Smooth muscle cell (in vitro differentiated cells): Measurements from ENCODE around the gene STYXL1. TPM values are rescaled to one million over a fixed set of nuclear protein-coding genes. Genes with fewer than 3 reads are reported as not detected.

Experiments
- DNase-seq: peaks from one replicate; lab custom pipeline; 2025; ENCODE audit not compliant: unreplicated experiment; lab: John Stamatoyannopoulos, UW
- H2AFZ ChIP-seq: fragments of 200-600 bp; sonication (generic); 2 replicates; pipeline ENCODE4 v1.6.0; 2016; ENCODE audit warnings: antibody characterized with exemption, low read depth, mild to moderate bottlenecking
- H3F3A ChIP-seq: fragments of 200-600 bp; sonication (generic); 2 replicates; pipeline ENCODE4 v1.6.0; 2017; ENCODE audit warnings: antibody characterized with exemption, low read depth
- H3K27ac ChIP-seq: fragments of 200-600 bp; sonication (generic); 2 replicates; pipeline ENCODE4 v1.5.1; 2016; ENCODE audit warnings: low read depth, mild to moderate bottlenecking
- H3K27me3 ChIP-seq: fragments of 200-600 bp; sonication (generic); 2 replicates; pipeline ENCODE4 v1.6.1; 2016; ENCODE audit warnings: low read depth, mild to moderate bottlenecking
- H3K36me3 ChIP-seq: fragments of 200-600 bp; sonication (generic); 2 replicates; pipeline ENCODE4 v1.5.1; 2016; ENCODE audit warnings: low read depth
- H3K4me1 ChIP-seq: fragments of 200-600 bp; sonication (generic); 2 replicates; pipeline ENCODE4 v1.5.1; 2016; ENCODE audit warnings: low read depth
- H3K4me2 ChIP-seq: fragments of 200-600 bp; sonication (generic); 2 replicates; pipeline ENCODE4 v1.6.0; 2016; ENCODE audit warnings: mild to moderate bottlenecking
- H3K4me3 ChIP-seq: fragments of 200-600 bp; sonication (generic); 2 replicates; pipeline ENCODE4 v1.5.1; 2016; ENCODE audit warnings: mild to moderate bottlenecking
- H3K79me2 ChIP-seq: fragments of 200-600 bp; sonication (generic); 2 replicates; pipeline ENCODE4 v1.6.0; 2016; ENCODE audit warnings: low read depth, mild to moderate bottlenecking
- H3K9ac ChIP-seq: fragments of 200-600 bp; sonication (generic); 2 replicates; pipeline ENCODE4 v1.6.0; 2016; ENCODE audit warnings: low read depth
- H3K9me3 ChIP-seq: fragments of 200-600 bp; sonication (generic); replicated peaks from 2 replicates; pipeline ENCODE4 v1.5.1; 2016; ENCODE audit warnings: low read depth
- H4K20me1 ChIP-seq: fragments of 200-600 bp; sonication (generic); 2 replicates; pipeline ENCODE4 v1.6.0; 2016; ENCODE audit warnings: low read depth
- WGBS: methylation state at CpG from one replicate; pipeline ENCODE4 v1.1.7; 2016; ENCODE audit warnings: low lambda C conversion rate; 5-methylcytosine and 5-hydroxymethylcytosine counted together
- polyA plus RNA-seq: library from polyadenylated mRNA; unstranded; fragments of >200 nt; fragmentation: Nextera tagmentation; extraction: Ambion mirVana; gene quantifications from 2 replicates; pipeline ENCODE4 v1.2.1, GENCODE V29; 2016
- total RNA-seq: library from RNA; depleted of rRNA; stranded (reverse); fragments of >200 nt; gene quantifications from 2 replicates; pipeline ENCODE4 v1.2.3, GENCODE V29; 2014
- TF ChIP-seq, protein P1 (sequence below): fragments of 200-600 bp; sonication (generic); IDR thresholded peaks from 2 replicates; pipeline ENCODE4 v1.5.1; 2017; ENCODE audit warnings: borderline replicate concordance, mild to moderate bottlenecking, antibody characterized with exemption; ENCODE audit not compliant: insufficient read depth, poor library complexity, severe bottlenecking

STYXL1 gene
- total and polyA plus RNA-seq, 2 experiments from 2014 or later: 75.6 to 84.0 TPM

DNA sequence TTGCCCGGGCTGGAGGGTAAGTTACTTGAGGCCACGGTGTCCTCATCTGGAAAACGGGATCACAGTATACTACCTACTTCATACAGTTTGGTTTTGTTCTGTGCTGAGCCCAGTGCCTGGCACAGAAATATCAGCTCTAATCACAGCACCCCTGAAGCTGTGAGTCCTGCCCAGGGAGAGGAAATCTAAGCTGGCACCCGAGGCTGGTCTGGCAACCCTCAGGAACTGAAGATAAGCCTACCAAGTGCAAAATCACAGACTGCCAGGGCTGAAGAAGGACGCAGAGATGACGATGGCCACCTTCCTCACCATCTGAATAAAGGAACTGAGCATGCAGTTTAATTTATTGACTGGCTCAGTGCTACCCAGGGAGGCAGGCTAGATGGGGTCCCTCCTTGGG, 45.7 kb downstream of the STYXL1 start:
- no peak overlapping the region for H3K4me2 ChIP-seq
- no peak overlapping the region for H3K9ac ChIP-seq
- no peaks in the 10 kb centered on the region for H3K79me2 ChIP-seq
- TF ChIP-seq, protein P1, sequence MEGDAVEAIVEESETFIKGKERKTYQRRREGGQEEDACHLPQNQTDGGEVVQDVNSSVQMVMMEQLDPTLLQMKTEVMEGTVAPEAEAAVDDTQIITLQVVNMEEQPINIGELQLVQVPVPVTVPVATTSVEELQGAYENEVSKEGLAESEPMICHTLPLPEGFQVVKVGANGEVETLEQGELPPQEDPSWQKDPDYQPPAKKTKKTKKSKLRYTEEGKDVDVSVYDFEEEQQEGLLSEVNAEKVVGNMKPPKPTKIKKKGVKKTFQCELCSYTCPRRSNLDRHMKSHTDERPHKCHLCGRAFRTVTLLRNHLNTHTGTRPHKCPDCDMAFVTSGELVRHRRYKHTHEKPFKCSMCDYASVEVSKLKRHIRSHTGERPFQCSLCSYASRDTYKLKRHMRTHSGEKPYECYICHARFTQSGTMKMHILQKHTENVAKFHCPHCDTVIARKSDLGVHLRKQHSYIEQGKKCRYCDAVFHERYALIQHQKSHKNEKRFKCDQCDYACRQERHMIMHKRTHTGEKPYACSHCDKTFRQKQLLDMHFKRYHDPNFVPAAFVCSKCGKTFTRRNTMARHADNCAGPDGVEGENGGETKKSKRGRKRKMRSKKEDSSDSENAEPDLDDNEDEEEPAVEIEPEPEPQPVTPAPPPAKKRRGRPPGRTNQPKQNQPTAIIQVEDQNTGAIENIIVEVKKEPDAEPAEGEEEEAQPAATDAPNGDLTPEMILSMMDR: no peak
- H4K20me1 ChIP-seq: no peaks in the 10 kb centered on the region
- H3K27me3 ChIP-seq: no peaks in the 10 kb centered on the region
- no peaks in the 10 kb centered on the region for H3K9me3 ChIP-seq
- H3K36me3 ChIP-seq: no peaks in the 10 kb centered on the region
- 96% methylated on average over 6 of the region's 6 CpGs for WGBS
- no peaks in the 10 kb centered on the region for H3K4me1 ChIP-seq
- DNase-seq: no peak
- no peaks in the 10 kb centered on the region for H3F3A ChIP-seq
- H3K4me3 ChIP-seq: no peak overlapping the region
- no peak overlapping the region for H3K27ac ChIP-seq
- H2AFZ ChIP-seq: no peak overlapping the region

DNA sequence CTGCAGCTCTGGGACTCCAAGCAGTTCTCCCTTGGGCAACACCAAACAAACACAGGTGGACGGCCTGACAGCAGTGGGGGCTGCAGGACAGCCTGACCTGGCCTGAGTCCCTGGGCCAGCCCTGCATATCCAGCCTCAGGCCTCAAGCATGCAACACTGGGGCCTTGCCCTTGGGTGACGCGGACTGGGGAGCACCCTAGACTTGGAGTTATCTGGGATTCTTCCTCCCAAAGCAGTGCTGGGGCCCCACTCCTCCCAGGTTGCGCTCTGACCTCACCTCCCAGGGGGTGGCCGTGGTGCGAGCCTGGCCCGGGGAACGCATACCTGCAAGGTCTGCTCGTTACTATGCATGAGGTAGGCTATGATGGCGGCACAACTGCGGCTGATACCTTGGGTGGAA, 47.2 kb downstream of the STYXL1 start:
- no peak overlapping the region for H3K27ac ChIP-seq
- no peak overlapping the region for H3K4me3 ChIP-seq
- WGBS: 96% methylated on average over 11 of the region's 11 CpGs
- H4K20me1 ChIP-seq: no peaks in the 10 kb centered on the region
- no peaks in the 10 kb centered on the region for H3K9me3 ChIP-seq
- H3K9ac ChIP-seq: no peak overlapping the region
- no peak overlapping the region for H2AFZ ChIP-seq
- H3K4me1 ChIP-seq: no peaks in the 10 kb centered on the region
- H3K4me2 ChIP-seq: no peak overlapping the region
- H3K27me3 ChIP-seq: no peaks in the 10 kb centered on the region
- H3K36me3 ChIP-seq: no peaks in the 10 kb centered on the region
- DNase-seq: no peak
- TF ChIP-seq, protein P1: no peak
- H3K79me2 ChIP-seq: no peaks in the 10 kb centered on the region
- H3F3A ChIP-seq: no peaks in the 10 kb centered on the region

DNA sequence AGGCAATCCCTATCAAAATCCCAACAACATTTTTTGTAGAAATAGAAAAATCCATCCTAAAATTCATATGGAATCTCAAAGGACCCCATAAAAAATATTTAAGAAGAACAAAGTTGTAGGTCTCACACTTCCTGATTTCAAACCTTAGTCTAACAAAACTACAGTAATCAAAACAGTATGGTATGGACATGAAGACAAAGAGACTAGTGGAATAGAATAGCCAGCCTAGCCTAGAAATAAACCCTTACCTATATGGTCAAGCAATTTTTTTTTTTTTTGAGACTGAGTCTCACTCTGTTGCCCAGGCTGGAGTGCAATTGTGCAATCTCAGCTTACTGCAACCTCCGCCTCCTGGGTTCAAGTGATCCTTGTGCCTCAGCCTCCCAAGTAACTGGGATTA, 49.8 kb downstream of the STYXL1 start:
- 100% methylated on average over 1 of the region's 1 CpG for WGBS
- no peak for DNase-seq

DNA sequence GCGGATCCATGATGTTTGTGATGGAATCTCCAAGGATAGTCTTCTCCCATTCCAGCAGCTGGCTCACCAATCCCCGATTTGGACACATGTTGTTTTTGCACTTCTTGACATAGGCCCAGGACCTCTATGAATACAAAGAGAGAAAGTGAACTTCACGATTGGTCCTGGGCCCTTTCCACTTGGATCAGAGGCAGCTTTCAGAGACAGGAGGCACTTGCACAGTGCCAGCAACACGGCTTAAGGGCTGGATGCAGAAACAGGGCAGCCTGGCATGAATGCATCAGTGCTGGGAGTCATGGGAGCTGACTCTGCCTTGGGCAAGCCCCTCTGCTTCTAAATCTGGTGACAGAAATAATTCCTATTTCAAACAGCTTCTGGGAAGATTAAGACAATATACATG, 51.3 kb downstream of the STYXL1 start:
- no peaks in the 10 kb centered on the region for H3F3A ChIP-seq
- no peaks in the 10 kb centered on the region for H3K27me3 ChIP-seq
- no peak overlapping the region for H2AFZ ChIP-seq
- no peak overlapping the region for H3K4me3 ChIP-seq
- TF ChIP-seq, protein P1: no peak
- H3K79me2 ChIP-seq: no peaks in the 10 kb centered on the region
- no peaks in the 10 kb centered on the region for H3K36me3 ChIP-seq
- no peak overlapping the region for H3K9ac ChIP-seq
- H4K20me1 ChIP-seq: no peaks in the 10 kb centered on the region
- 97% methylated on average over 4 of the region's 4 CpGs for WGBS
- no peak overlapping the region for H3K27ac ChIP-seq
- H3K4me1 ChIP-seq: peaks cover 6% of the 10 kb centered on the region
- H3K9me3 ChIP-seq: no peaks in the 10 kb centered on the region
- no peak overlapping the region for H3K4me2 ChIP-seq
- DNase-seq: no peak

More for the DNA sequence above, 49.8 kb downstream of the STYXL1 start:
- H3K9me3 ChIP-seq: no peaks in the 10 kb centered on the region
- H3K9ac ChIP-seq: no peak overlapping the region
- H3K4me3 ChIP-seq: no peak overlapping the region
- TF ChIP-seq, protein P1: no peak
- H3K27ac ChIP-seq: no peak overlapping the region
- no peak overlapping the region for H2AFZ ChIP-seq
- H3K27me3 ChIP-seq: no peaks in the 10 kb centered on the region
- peaks cover 6% of the 10 kb centered on the region for H3K4me1 ChIP-seq
- no peaks in the 10 kb centered on the region for H4K20me1 ChIP-seq
- H3K36me3 ChIP-seq: no peaks in the 10 kb centered on the region
- H3F3A ChIP-seq: no peaks in the 10 kb centered on the region
- H3K79me2 ChIP-seq: no peaks in the 10 kb centered on the region
- H3K4me2 ChIP-seq: no peak overlapping the region
